Neural cell (in vitro differentiated cells): ENCODE measurements around the gene IQCN. TPM values are rescaled to one million over a fixed set of nuclear protein-coding genes. Genes with fewer than 3 reads are reported as not detected.

Experiments used
- H2AFZ ChIP-seq: fragments of 200-600, 300-800 bp; sonication (generic), shearing (Covaris generic); 2 replicates; pipeline ENCODE4 v1.6.0; 2014; ENCODE audit warnings: low read depth, mild to moderate bottlenecking, antibody characterized with exemption, low read length, moderate library complexity
- H3F3A ChIP-seq: fragments of 200-600 bp; shearing (Covaris generic); 2 replicates; pipeline ENCODE4 v1.6.1; 2016; ENCODE audit warnings: mild to moderate bottlenecking, moderate library complexity, mixed read lengths, antibody characterized with exemption, low read length; ENCODE audit not compliant: insufficient read depth, poor library complexity, severe bottlenecking
- H3K27ac ChIP-seq: fragments of 200-600, 300-800 bp; sonication (generic), shearing (Covaris generic); 2 replicates; pipeline ENCODE4 v1.5.1; 2014; ENCODE audit warnings: mild to moderate bottlenecking, low read length, moderate library complexity
- H3K27me3 ChIP-seq: fragments of 300-800, 200-600 bp; sonication (generic), shearing (Covaris generic); 2 replicates; pipeline ENCODE4 v1.6.0; 2014; ENCODE audit warnings: mild to moderate bottlenecking, low read depth, low read length, moderate library complexity; ENCODE audit not compliant: insufficient read depth
- H3K36me3 ChIP-seq: fragments of 300-800, 200-600 bp; sonication (generic), shearing (Covaris generic); 2 replicates; pipeline ENCODE4 v1.5.1; 2014; ENCODE audit warnings: mild to moderate bottlenecking, antibody characterized with exemption, low read length, moderate library complexity; ENCODE audit not compliant: insufficient read depth
- H3K4me2 ChIP-seq: fragments of 300-800, 200-600 bp; sonication (generic), shearing (Covaris generic); 2 replicates; pipeline ENCODE4 v1.6.0; 2014; ENCODE audit warnings: mild to moderate bottlenecking, low read length
- H3K4me3 ChIP-seq: fragments of 300-800, 200-600 bp; sonication (generic), shearing (Covaris generic); 2 replicates; pipeline ENCODE4 v1.5.1; 2014; ENCODE audit warnings: mild to moderate bottlenecking, low read length, moderate library complexity
- H3K79me2 ChIP-seq: fragments of 200-600 bp; shearing (Covaris generic); replicated peaks from 2 replicates; pipeline ENCODE4 v1.6.0; 2014; ENCODE audit warnings: mild to moderate bottlenecking, low read length, moderate library complexity; ENCODE audit not compliant: insufficient read depth
- H3K9ac ChIP-seq: fragments of 300-800, 200-600 bp; sonication (generic), shearing (Covaris generic); 2 replicates; pipeline ENCODE4 v1.6.1; 2016; ENCODE audit warnings: mild to moderate bottlenecking, low read length, mixed read lengths
- H3K9me2 ChIP-seq: fragments of 200-600 bp; shearing (Covaris generic); 2 replicates; pipeline ENCODE4 v1.6.1; 2016; ENCODE audit warnings: mild to moderate bottlenecking, low read length, mixed read lengths; ENCODE audit not compliant: insufficient read depth
- H3K9me3 ChIP-seq: fragments of 200-600, 300-800 bp; sonication (generic), shearing (Covaris generic); 2 replicates; pipeline ENCODE4 v1.6.1; 2016; ENCODE audit warnings: mild to moderate bottlenecking, mixed run types, low read length, moderate library complexity, mixed read lengths
- H4K20me1 ChIP-seq: fragments of 200-600 bp; shearing (Covaris generic); 2 replicates; pipeline ENCODE4 v1.6.1; 2016; ENCODE audit warnings: mild to moderate bottlenecking, mixed run types; ENCODE audit not compliant: insufficient read depth
- EP300 ChIP-seq: fragments of 450-650 bp; conservative IDR thresholded peaks from 2 replicates; pipeline ENCODE4 v1.6.1; 2014; ENCODE audit warnings: antibody characterized with exemption, mild to moderate bottlenecking, moderate library complexity; ENCODE audit not compliant: poor library complexity, severe bottlenecking
- EZH2 ChIP-seq: fragments of 200-600, 300-800 bp; shearing (Covaris generic), sonication (generic); IDR thresholded peaks from 2 replicates; pipeline ENCODE4 v1.6.1; 2014; ENCODE audit warnings: antibody characterized with exemption, low read length, borderline replicate concordance, mild to moderate bottlenecking; ENCODE audit not compliant: insufficient read depth, poor library complexity, severe bottlenecking
- MXI1 ChIP-seq: fragments of 450-650 bp; conservative IDR thresholded peaks from 2 replicates; pipeline ENCODE4 v1.6.1; 2014; ENCODE audit warnings: antibody characterized with exemption, mild to moderate bottlenecking; ENCODE audit not compliant: poor library complexity, severe bottlenecking
- POLR2AphosphoS5 ChIP-seq: IDR thresholded peaks from 2 replicates; pipeline ENCODE4 v1.6.1; 2012
- RAD21 ChIP-seq: fragments of 450-650 bp; conservative IDR thresholded peaks from 2 replicates; pipeline ENCODE4 v1.6.1; 2014; ENCODE audit warnings: antibody characterized with exemption, mild to moderate bottlenecking, moderate library complexity
- SMC3 ChIP-seq: fragments of 450-650 bp; conservative IDR thresholded peaks from 2 replicates; pipeline ENCODE4 v1.6.1; 2014; ENCODE audit warnings: antibody characterized with exemption, mild to moderate bottlenecking, moderate library complexity; ENCODE audit not compliant: poor library complexity
- TAF1 ChIP-seq: IDR thresholded peaks from 2 replicates; pipeline ENCODE4 v1.6.1; 2012; ENCODE audit warnings: low read depth
- polyA plus RNA-seq: library from polyadenylated mRNA; depleted of rRNA; stranded (reverse); fragments of >200 nt; gene quantifications from 2 replicates; pipeline ENCODE4 v1.2.3, GENCODE V29; 2014
- TF ChIP-seq, protein P1 (sequence below): IDR thresholded peaks from 2 replicates; pipeline ENCODE4 v1.6.1; 2012; ENCODE audit warnings: borderline replicate concordance
- TF ChIP-seq, protein P2 (sequence below): fragments of 450-650 bp; IDR thresholded peaks from 2 replicates; pipeline ENCODE4 v1.5.1; 2014; ENCODE audit warnings: antibody characterized with exemption, mild to moderate bottlenecking, moderate library complexity; ENCODE audit not compliant: poor library complexity, severe bottlenecking

Gene IQCN
- polyA plus RNA-seq, 1 donor from 2014 or later = 2.5 TPM

DNA sequence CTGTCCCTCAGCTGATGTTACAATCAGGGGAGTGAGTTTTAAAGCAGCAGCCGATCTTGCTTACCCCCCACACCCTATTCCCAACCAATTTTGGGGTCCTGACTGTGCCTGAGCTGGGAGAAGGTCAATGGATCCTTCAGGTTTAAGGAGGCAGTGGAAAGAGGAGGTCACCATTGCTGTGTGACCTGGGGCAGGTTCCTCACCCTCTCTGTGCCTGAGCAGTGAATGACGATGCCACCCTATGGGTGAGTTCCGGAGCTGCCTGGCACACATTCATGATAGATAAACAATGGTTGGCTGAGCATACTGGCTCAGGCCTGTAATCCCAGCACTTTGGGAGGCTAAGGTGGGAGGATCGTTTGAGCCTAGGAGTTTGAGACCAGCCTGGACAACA, 27.5 kb upstream of the IQCN start:
- Histone ChIP-seq H3K4me3 (no peak overlapping the region), H3K36me3 (no peaks in the 10 kb centered on the region), H4K20me1 (no peaks in the 10 kb centered on the region), H3K27ac (no peak overlapping the region), H3F3A (no peaks in the 10 kb centered on the region), H3K27me3 (no peaks in the 10 kb centered on the region), H3K9me3 (no peaks in the 10 kb centered on the region), H3K9ac (no peak overlapping the region), H3K9me2 (no peaks in the 10 kb centered on the region), H3K79me2 (no peaks in the 10 kb centered on the region), H3K4me2 (no peak overlapping the region), H2AFZ (no peak overlapping the region)
- TF ChIP-seq, protein P1, sequence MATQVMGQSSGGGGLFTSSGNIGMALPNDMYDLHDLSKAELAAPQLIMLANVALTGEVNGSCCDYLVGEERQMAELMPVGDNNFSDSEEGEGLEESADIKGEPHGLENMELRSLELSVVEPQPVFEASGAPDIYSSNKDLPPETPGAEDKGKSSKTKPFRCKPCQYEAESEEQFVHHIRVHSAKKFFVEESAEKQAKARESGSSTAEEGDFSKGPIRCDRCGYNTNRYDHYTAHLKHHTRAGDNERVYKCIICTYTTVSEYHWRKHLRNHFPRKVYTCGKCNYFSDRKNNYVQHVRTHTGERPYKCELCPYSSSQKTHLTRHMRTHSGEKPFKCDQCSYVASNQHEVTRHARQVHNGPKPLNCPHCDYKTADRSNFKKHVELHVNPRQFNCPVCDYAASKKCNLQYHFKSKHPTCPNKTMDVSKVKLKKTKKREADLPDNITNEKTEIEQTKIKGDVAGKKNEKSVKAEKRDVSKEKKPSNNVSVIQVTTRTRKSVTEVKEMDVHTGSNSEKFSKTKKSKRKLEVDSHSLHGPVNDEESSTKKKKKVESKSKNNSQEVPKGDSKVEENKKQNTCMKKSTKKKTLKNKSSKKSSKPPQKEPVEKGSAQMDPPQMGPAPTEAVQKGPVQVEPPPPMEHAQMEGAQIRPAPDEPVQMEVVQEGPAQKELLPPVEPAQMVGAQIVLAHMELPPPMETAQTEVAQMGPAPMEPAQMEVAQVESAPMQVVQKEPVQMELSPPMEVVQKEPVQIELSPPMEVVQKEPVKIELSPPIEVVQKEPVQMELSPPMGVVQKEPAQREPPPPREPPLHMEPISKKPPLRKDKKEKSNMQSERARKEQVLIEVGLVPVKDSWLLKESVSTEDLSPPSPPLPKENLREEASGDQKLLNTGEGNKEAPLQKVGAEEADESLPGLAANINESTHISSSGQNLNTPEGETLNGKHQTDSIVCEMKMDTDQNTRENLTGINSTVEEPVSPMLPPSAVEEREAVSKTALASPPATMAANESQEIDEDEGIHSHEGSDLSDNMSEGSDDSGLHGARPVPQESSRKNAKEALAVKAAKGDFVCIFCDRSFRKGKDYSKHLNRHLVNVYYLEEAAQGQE = no peak
- TF ChIP-seq MXI1 (no peak), EZH2 (no peak)

DNA sequence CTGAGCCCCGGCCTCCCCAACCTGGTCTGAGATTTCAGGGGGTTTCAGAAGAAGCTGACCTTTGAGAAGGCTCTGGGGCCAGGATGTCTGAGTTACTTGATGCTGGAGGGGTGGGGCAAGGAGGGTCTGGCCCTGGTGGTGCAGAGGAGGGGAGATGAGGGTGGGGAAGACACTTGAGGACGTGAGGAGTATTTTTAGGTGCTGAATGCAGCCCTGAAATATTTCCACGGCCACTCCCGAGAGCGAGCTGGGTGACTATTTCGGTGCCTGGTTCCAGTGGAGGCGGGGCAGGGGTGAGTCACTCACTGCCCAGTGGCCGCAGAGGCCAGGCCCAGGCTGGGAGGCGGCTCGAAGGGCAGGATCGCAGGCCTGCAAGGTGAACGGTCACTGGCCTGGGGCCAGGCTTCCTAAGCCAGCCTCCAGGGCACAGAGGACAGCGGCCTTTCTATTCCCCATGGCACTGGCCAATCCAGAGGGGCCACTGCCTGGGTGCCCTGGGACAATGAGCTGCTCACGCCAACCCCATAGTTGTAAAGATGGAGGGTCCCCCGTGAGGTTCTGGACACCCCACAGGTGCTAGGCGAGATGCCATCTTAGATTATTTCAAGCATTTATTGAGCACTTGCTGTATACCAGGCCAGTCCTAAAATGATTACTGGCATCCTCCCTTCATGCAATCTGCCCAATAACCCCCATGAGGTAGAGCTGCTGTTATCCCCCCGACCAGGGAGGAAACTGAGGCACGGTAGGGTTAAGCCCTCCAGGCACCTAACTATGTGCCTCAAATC, 26.9 kb upstream of the IQCN start:
- Histone ChIP-seq H3K27ac (no peak overlapping the region), H3K9me2 (no peaks in the 10 kb centered on the region), H3K9me3 (no peaks in the 10 kb centered on the region), H3K4me3 (no peak overlapping the region), H3K4me2 (no peak overlapping the region), H3F3A (no peaks in the 10 kb centered on the region), H3K9ac (no peak overlapping the region), H3K27me3 (no peaks in the 10 kb centered on the region), H3K36me3 (no peaks in the 10 kb centered on the region), H2AFZ (no peak overlapping the region), H3K79me2 (no peaks in the 10 kb centered on the region), H4K20me1 (no peaks in the 10 kb centered on the region)
- TF ChIP-seq RAD21 = no peak
- TF ChIP-seq SMC3 = no peak
- TF ChIP-seq POLR2AphosphoS5 = no peak
- TF ChIP-seq, protein P2, sequence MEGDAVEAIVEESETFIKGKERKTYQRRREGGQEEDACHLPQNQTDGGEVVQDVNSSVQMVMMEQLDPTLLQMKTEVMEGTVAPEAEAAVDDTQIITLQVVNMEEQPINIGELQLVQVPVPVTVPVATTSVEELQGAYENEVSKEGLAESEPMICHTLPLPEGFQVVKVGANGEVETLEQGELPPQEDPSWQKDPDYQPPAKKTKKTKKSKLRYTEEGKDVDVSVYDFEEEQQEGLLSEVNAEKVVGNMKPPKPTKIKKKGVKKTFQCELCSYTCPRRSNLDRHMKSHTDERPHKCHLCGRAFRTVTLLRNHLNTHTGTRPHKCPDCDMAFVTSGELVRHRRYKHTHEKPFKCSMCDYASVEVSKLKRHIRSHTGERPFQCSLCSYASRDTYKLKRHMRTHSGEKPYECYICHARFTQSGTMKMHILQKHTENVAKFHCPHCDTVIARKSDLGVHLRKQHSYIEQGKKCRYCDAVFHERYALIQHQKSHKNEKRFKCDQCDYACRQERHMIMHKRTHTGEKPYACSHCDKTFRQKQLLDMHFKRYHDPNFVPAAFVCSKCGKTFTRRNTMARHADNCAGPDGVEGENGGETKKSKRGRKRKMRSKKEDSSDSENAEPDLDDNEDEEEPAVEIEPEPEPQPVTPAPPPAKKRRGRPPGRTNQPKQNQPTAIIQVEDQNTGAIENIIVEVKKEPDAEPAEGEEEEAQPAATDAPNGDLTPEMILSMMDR = no peak
- TF ChIP-seq, protein P1 = no peak
- no peak for TF ChIP-seq TAF1
- TF ChIP-seq EZH2 = no peak
- no peak for TF ChIP-seq MXI1
- no peak for TF ChIP-seq EP300
